ENCODE measurements around the gene TTC8.

The TTC8 gene

GRCh38 chr14:88864198-88864597 lies 39.7 kb downstream of the TTC8 start:
- no peak for DNase-seq (ENCODE audit: low read depth, low spot score)

GRCh38 chr14:88866305-88866704 lies 41.9 kb downstream of the TTC8 start:
- DNase-seq (ENCODE audit: low read depth, low spot score): no peak

- DNase-seq (ENCODE audit: low read depth, low spot score): no peak
Observed at GRCh38 chr14:88868558-88869159, 44.2 kb downstream of the TTC8 start.

- no peak for DNase-seq (ENCODE audit: low read depth, low spot score)
Observed at GRCh38 chr14:88870777-88871176, 46.3 kb downstream of the TTC8 start.

GRCh38 chr14:88871429-88871828 lies 47.0 kb downstream of the TTC8 start:
- no peak for DNase-seq (ENCODE audit: low read depth, low spot score)

- DNase-seq (ENCODE audit: low read depth, low spot score): no peak
Observed at GRCh38 chr14:88872976-88873375, 48.5 kb downstream of the TTC8 start.

GRCh38 chr14:88877192-88877591 lies 52.7 kb downstream of the TTC8 start:
- DNase-seq (ENCODE audit: low read depth, low spot score): no peak

- no peak for DNase-seq (ENCODE audit: low read depth, low spot score)
Observed at GRCh38 chr14:88879022-88879421, 54.6 kb downstream of the TTC8 start.

- no peak for DNase-seq (ENCODE audit: low read depth, low spot score)
Observed at GRCh38 chr14:88882236-88882635, 57.8 kb downstream of the TTC8 start.

GRCh38 chr14:88895116-88895515 lies 70.7 kb downstream of the TTC8 start:
- DNase-seq (ENCODE audit: low read depth, low spot score): no peak

- DNase-seq (ENCODE audit: low read depth, low spot score): no peak
Observed at GRCh38 chr14:88901189-88901588, 76.7 kb downstream of the TTC8 start.

- DNase-seq (ENCODE audit: low read depth, low spot score): no peak
Observed at GRCh38 chr14:88901991-88902390, 77.5 kb downstream of the TTC8 start.

GRCh38 chr14:88902850-88903249 lies 78.4 kb downstream of the TTC8 start:
- no peak for DNase-seq (ENCODE audit: low read depth, low spot score)

- no peak for DNase-seq (ENCODE audit: low read depth, low spot score)
Observed at GRCh38 chr14:88904206-88904647, 79.8 kb downstream of the TTC8 start.

- DNase-seq (ENCODE audit: low read depth, low spot score): no peak
Observed at GRCh38 chr14:88904864-88905263, 80.4 kb downstream of the TTC8 start.

- DNase-seq (ENCODE audit: low read depth, low spot score): no peak
Observed at GRCh38 chr14:88908216-88908615, 83.8 kb downstream of the TTC8 start.

GRCh38 chr14:88910386-88910785 lies 85.9 kb downstream of the TTC8 start:
- no peak for DNase-seq (ENCODE audit: low read depth, low spot score)

GRCh38 chr14:88911809-88912208 lies 87.4 kb downstream of the TTC8 start:
- DNase-seq (ENCODE audit: low read depth, low spot score): no peak

- no peak for DNase-seq (ENCODE audit: low read depth, low spot score)
Observed at GRCh38 chr14:88914956-88915355, 90.5 kb downstream of the TTC8 start.

GRCh38 chr14:88919502-88919901 lies 95.1 kb downstream of the TTC8 start:
- no peak for DNase-seq (ENCODE audit: low read depth, low spot score)
